ENCODE measurements around the gene FNDC11.

GRCh38 chr20:63590218-63591146 lies 36.5 kb downstream of the FNDC11 start:
- TF ChIP-seq CTCF (IDR thresholded peaks at IDR 0.05; ENCODE audit: extremely low read depth in 1 of 2, insufficient read depth in 1 of 2, low read depth in 1 of 2, low read length in 2 of 2) (no peak), EZH2 (IDR thresholded peaks at IDR 0.05; ENCODE audit: borderline replicate concordance, low read depth, low read length, severe bottlenecking) (no peak), POLR2A (IDR thresholded peaks at IDR 0.05; ENCODE audit: low read depth, low read length) (no peak)

Data from endothelial cell of umbilical vein (primary cell).